CD4-positive, alpha-beta T cell treated with Interleukin-21 for 1 hour (primary cell): Measurements from ENCODE around the gene CARS1.

Source experiments
- DNase-seq: peaks from one replicate; pipeline ENCODE4 v3.0.0-alpha.2; 2020

Gene CARS1

GRCh38 chr11:2990617-2991451 lies 66.4 kb downstream of the CARS1 start:
- DNase-seq, result peak; percentile 39

- peak; percentile 26 for DNase-seq
These were observed 67.7 kb downstream of the CARS1 start for GRCh38 chr11:2989551-2989950.

- DNase-seq, result peak; percentile 22
These were observed 68.2 kb downstream of the CARS1 start for GRCh38 chr11:2989006-2989405.

GRCh38 chr11:2987881-2988861 lies 69.1 kb downstream of the CARS1 start:
- DNase-seq, result peak; percentile 34

GRCh38 chr11:2983908-2984307 lies 73.3 kb downstream of the CARS1 start:
- no peak for DNase-seq

GRCh38 chr11:2982214-2982613 lies 75.0 kb downstream of the CARS1 start:
- DNase-seq, result no peak

GRCh38 chr11:2981130-2981529 lies 76.1 kb downstream of the CARS1 start:
- DNase-seq, result no peak

GRCh38 chr11:2980168-2980840 lies 76.9 kb downstream of the CARS1 start:
- DNase-seq, result no peak

- no peak for DNase-seq
These were observed 80.1 kb downstream of the CARS1 start for GRCh38 chr11:2977113-2977512.

- no peak for DNase-seq
These were observed 80.7 kb downstream of the CARS1 start for GRCh38 chr11:2976294-2977063.

GRCh38 chr11:2975594-2975993 lies 81.6 kb downstream of the CARS1 start:
- peak; percentile 64 for DNase-seq

GRCh38 chr11:2974272-2974671 lies 83.0 kb downstream of the CARS1 start:
- no peak for DNase-seq

GRCh38 chr11:2968341-2968900 lies 88.8 kb downstream of the CARS1 start:
- DNase-seq, result no peak

- DNase-seq, result no peak
These were observed 92.4 kb downstream of the CARS1 start for GRCh38 chr11:2964782-2965181.

GRCh38 chr11:2963761-2964160 lies 93.5 kb downstream of the CARS1 start:
- DNase-seq, result no peak

- no peak for DNase-seq
These were observed 94.0 kb downstream of the CARS1 start for GRCh38 chr11:2963112-2963754.

GRCh38 chr11:2961080-2961479 lies 96.1 kb downstream of the CARS1 start:
- no peak for DNase-seq

- DNase-seq, result no peak
These were observed 97.1 kb downstream of the CARS1 start for GRCh38 chr11:2960139-2960538.

GRCh38 chr11:2958251-2958650 lies 99.0 kb downstream of the CARS1 start:
- no peak for DNase-seq

- no peak for DNase-seq
These were observed 101.2 kb downstream of the CARS1 start for GRCh38 chr11:2955906-2956476.

GRCh38 chr11:2954263-2954662 lies 103.0 kb downstream of the CARS1 start:
- no peak for DNase-seq
